ENCODE results near the gene COL23A1.
"Not testable (repeated sequence)": the region's sequence is repeated elsewhere in the genome, so short reads cannot be mapped to it uniquely, and the experiment has no call there.

COL23A1 gene

GRCh38 chr5:178199581-178200434 is 390.4 kb downstream of the COL23A1 start:
- no peak for DNase-seq

GRCh38 chr5:178198706-178199105 is 391.5 kb downstream of the COL23A1 start:
- no peak for DNase-seq

DNA sequence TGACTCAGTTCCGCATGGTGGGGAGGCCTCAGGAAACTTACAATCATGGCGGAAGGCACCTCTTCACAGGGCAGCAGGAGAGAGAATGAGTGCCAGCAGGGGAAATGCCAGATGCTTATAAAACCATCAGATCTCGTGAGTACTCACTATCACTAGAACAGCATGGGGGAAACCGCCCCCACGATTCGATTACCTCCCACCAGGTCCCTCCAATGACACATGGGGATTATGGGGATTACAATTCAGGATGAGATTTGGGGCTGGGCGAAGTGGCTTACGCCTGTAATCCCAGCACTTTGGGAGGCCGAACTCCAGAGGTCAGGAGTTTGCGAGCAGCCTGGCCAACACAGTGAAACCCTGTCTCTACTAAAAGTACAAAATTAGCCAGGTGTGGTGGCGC is 392.0 kb downstream of the COL23A1 start:
- not testable (repeated sequence) for DNase-seq

GRCh38 chr5:178196986-178197385 is 393.2 kb downstream of the COL23A1 start:
- DNase-seq = no peak

DNA sequence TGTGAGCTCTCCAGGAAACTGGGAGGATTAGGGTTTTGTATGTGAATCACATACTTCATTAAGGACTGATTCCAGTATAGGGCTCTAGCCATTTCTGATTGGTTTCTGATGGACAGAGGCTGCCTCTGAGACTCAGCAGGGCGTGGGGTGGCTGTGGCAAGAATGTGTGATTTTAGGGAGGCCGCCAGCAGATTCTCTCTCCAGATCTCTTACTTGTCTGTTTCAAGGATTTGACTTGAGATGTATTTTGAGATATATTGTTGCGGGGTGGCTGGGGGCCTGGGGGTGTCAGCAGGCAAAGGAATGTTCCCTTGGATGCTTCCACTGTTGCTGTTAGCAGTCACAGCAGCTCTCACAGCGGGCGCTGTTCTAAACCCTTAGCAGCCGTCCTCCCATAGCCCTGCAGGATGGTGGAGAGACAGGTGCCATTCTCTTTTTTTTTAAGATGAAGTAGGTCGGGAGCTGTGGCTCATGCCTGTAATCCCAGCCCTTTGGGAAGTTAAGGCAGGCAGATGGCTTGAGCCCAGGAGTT is 393.8 kb downstream of the COL23A1 start:
- no peak for DNase-seq

DNA sequence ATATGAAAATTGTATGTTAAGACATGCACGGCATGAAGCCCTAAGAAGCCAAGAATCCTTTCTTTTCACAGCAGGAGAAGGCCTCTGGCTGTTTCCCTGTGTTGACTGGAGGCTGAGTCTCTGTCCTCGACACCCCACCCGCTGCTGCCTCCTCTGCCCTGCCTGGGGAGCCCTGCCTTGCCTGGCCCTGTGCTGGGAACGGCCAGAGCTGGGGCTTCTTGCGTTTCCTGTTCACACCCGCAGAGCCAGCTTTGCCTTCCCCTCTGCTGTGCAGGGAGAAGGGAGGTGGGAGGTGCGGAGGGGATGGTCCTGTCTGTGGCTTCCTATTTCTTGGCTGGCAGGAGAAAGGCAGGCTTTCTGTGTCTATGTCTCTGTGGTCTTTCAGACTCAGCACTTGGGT is 396.2 kb downstream of the COL23A1 start:
- DNase-seq = no peak

GRCh38 chr5:178193251-178193809 is 396.9 kb downstream of the COL23A1 start:
- DNase-seq = no peak

DNA sequence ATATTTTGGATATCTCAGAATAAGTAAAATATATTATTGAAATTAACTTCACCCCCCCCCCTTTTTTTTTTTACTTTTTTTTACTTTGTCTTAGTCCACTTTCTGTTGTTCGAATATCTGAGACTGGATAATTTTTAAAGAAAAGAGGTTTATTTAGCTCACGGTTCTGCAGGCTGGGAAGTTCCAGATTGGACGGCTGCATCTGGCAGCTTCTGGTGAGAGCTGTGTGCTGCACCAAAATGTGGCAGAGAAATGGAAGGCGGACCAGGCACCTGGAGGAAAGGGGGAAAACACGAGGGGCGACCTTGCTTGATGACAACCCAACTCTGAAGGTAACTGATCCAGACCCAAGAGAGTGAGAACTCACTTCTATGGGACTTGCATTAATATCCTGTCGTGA is 397.4 kb downstream of the COL23A1 start:
- DNase-seq = no peak

- DNase-seq = no peak
Measured at GRCh38 chr5:178192244-178192643, 397.9 kb downstream of the COL23A1 start.

GRCh38 chr5:178191661-178192060 is 398.5 kb downstream of the COL23A1 start:
- no peak for DNase-seq

GRCh38 chr5:178189433-178189832 is 400.8 kb downstream of the COL23A1 start:
- no peak for DNase-seq
